H1 (cell line): ENCODE measurements around the gene KLHDC10. TPM values are rescaled to one million over a fixed set of nuclear protein-coding genes. Genes with fewer than 3 reads are reported as not detected.
A peak's percentile ranks its signal among the peaks of the same experiment; 100 is the strongest.

Source experiments
- CTCF ChIA-PET: fragments of 300-600 bp; sonication (Branson Sonifier 250); formaldehyde crosslinking; loops from one replicate; lab custom pipeline; 2021; ENCODE audit not compliant: partially characterized antibody; lab: Charles Lee
- POLR2A ChIA-PET: fragments of 300-600 bp; sonication (Branson Sonifier 250); formaldehyde crosslinking; loops from one replicate; lab custom pipeline; 2021; ENCODE audit warnings: inconsistent platforms; ENCODE audit not compliant: partially characterized antibody; lab: Charles Lee
- DNase-seq, 2 experiments: peaks; one replicate each; pipeline versions ENCODE4 v3.0.0 to v3.0.0-alpha.2; 2010 to 2022; ENCODE audit warnings: low spot score in 2 of 2, low read depth in 1 of 2, mixed read lengths in 1 of 2
- FAIRE-seq: peaks from 2 replicates; lab custom pipeline; 2011; peaks lifted over from hg19 to GRCh38; lab: Jason Lieb, UNC
- H2AFZ ChIP-seq: 2 replicates; pipeline ENCODE4 v1.8.1; 2012; ENCODE audit warnings: low read length, inconsistent platforms
- H2AK5ac ChIP-seq: 2 replicates; pipeline ENCODE4 v1.6.1; 2013; ENCODE audit warnings: low read depth, low read length
- H2BK120ac ChIP-seq: replicated peaks from 2 replicates; pipeline ENCODE3; 2013; ENCODE audit warnings: low read depth, low read length, inconsistent platforms
- H2BK12ac ChIP-seq: 2 replicates; pipeline ENCODE4 v1.6.1; 2013; ENCODE audit warnings: low read depth, low read length
- H2BK15ac ChIP-seq: 2 replicates; pipeline ENCODE4 v1.6.1; 2013; ENCODE audit warnings: low read length
- H2BK20ac ChIP-seq: 2 replicates; pipeline ENCODE4 v1.6.1; 2013; ENCODE audit warnings: low read length
- H2BK5ac ChIP-seq: 2 replicates; pipeline ENCODE4 v1.6.1; 2013; ENCODE audit warnings: low read depth, low read length
- H3K14ac ChIP-seq: 2 replicates; pipeline ENCODE4 v1.6.1; 2013; ENCODE audit warnings: inconsistent platforms; ENCODE audit not compliant: insufficient read length
- H3K18ac ChIP-seq: 2 replicates; pipeline ENCODE4 v1.6.1; 2013; ENCODE audit warnings: low read length; ENCODE audit errors: extremely low read depth
- H3K23ac ChIP-seq: 2 replicates; pipeline ENCODE4 v1.6.1; 2013; ENCODE audit warnings: inconsistent platforms; ENCODE audit not compliant: insufficient read length
- H3K23me2 ChIP-seq: 2 replicates; pipeline ENCODE4 v1.6.1; 2013; ENCODE audit warnings: low read depth, low read length
- H3K27ac ChIP-seq: 2 replicates; pipeline ENCODE4 v1.6.1; 2011; ENCODE audit warnings: low read depth, low read length, inconsistent platforms
- H3K27me3 ChIP-seq, 4 experiments: replicated peaks in 1 of 4; 1 replicate in 1 of 4; 2 replicates in 3 of 4; pipeline versions ENCODE4 v1.6.1 to v1.8.1; 2011 to 2013; ENCODE audit warnings: low read length in 3 of 4, mild to moderate bottlenecking in 3 of 4, inconsistent platforms in 2 of 4, mixed read lengths in 2 of 4, moderate library complexity in 1 of 4; ENCODE audit not compliant: control insufficient read depth in 3 of 4, insufficient read depth in 3 of 4; ENCODE audit errors: extremely low read depth in 1 of 4
- H3K36me3 ChIP-seq, 4 experiments: 2 replicates each; pipeline versions ENCODE4 v1.6.1 to v1.8.1; 2011 to 2013; ENCODE audit warnings: mild to moderate bottlenecking in 4 of 4, low read length in 3 of 4, moderate library complexity in 2 of 4, control low read depth in 1 of 4, inconsistent platforms in 1 of 4; ENCODE audit not compliant: insufficient read depth in 4 of 4, control insufficient read depth in 2 of 4
- H3K4ac ChIP-seq: replicated peaks from 2 replicates; pipeline ENCODE3; 2013; ENCODE audit warnings: low read length, low read depth, mixed read lengths, inconsistent platforms; ENCODE audit not compliant: insufficient read length
- H3K4me1 ChIP-seq, 4 experiments: replicated peaks in 1 of 4; 1 replicate in 1 of 4; 2 replicates in 3 of 4; pipeline versions ENCODE4 v1.6.1 to v1.8.1; 2011 to 2013; ENCODE audit warnings: low read length in 3 of 4, inconsistent platforms in 2 of 4, mixed read lengths in 1 of 4; ENCODE audit not compliant: insufficient read depth in 4 of 4, control insufficient read depth in 3 of 4
- H3K4me2 ChIP-seq, 2 experiments: 2 replicates each; pipeline versions ENCODE4 v1.6.1 to v1.8.1; 2011 to 2013; ENCODE audit warnings: low read depth in 2 of 2, low read length in 2 of 2, control low read depth in 1 of 2, inconsistent platforms in 1 of 2, mild to moderate bottlenecking in 1 of 2; ENCODE audit not compliant: insufficient read depth in 1 of 2
- H3K4me3 ChIP-seq, 4 experiments: fragments of 200-600, 300-600 bp in 1 of 4; sonication (generic), shearing (Covaris generic), sonication (Bioruptor Twin) in 1 of 4; 2 replicates each; pipeline versions ENCODE4 v1.5.1 to v1.8.1; 2011 to 2016; ENCODE audit warnings: low read length in 4 of 4, low read depth in 3 of 4, control low read depth in 2 of 4, inconsistent platforms in 2 of 4, mild to moderate bottlenecking in 2 of 4, mixed read lengths in 1 of 4, moderate library complexity in 1 of 4; ENCODE audit not compliant: insufficient read depth in 2 of 4; ENCODE audit errors: extremely low read depth in 1 of 4
- H3K56ac ChIP-seq: replicated peaks from 2 replicates; pipeline ENCODE3; 2013; ENCODE audit warnings: low read depth, mild to moderate bottlenecking, mixed read lengths, low read length, inconsistent platforms; ENCODE audit not compliant: insufficient read length
- H3K79me1 ChIP-seq: 2 replicates; pipeline ENCODE4 v1.6.1; 2013; ENCODE audit warnings: low read depth, low read length, control low read depth
- H3K79me2 ChIP-seq, 2 experiments: 2 replicates each; pipeline versions ENCODE4 v1.6.1 to v1.8.1; 2012 to 2013; ENCODE audit warnings: low read length in 2 of 2, mild to moderate bottlenecking in 2 of 2, inconsistent platforms in 1 of 2; ENCODE audit not compliant: insufficient read depth in 2 of 2, control insufficient read depth in 1 of 2
- H3K9ac ChIP-seq, 4 experiments: replicated peaks in 1 of 4; 1 replicate in 1 of 4; 2 replicates in 3 of 4; pipeline versions ENCODE4 v1.6.1 to v1.8.1; 2011 to 2013; ENCODE audit warnings: low read depth in 3 of 4, low read length in 3 of 4, control low read depth in 2 of 4, mild to moderate bottlenecking in 2 of 4, moderate library complexity in 2 of 4, inconsistent platforms in 1 of 4; ENCODE audit errors: extremely low read depth in 1 of 4
- H3K9me3 ChIP-seq, 2 experiments: 2 replicates each; pipeline versions ENCODE4 v1.6.1 to v1.8.1; 2012 to 2013; ENCODE audit warnings: mild to moderate bottlenecking in 2 of 2, moderate library complexity in 2 of 2, control low read depth in 1 of 2, inconsistent platforms in 1 of 2, low read depth in 1 of 2, low read length in 1 of 2, mixed read lengths in 1 of 2; ENCODE audit not compliant: insufficient read depth in 2 of 2
- H4K20me1 ChIP-seq, 2 experiments: replicated peaks in 1 of 2; 2 replicates each; pipeline versions ENCODE3 to v1.8.1; 2011 to 2013; ENCODE audit warnings: inconsistent platforms in 2 of 2, low read length in 2 of 2, mild to moderate bottlenecking in 1 of 2; ENCODE audit not compliant: insufficient read depth in 2 of 2, control insufficient read depth in 1 of 2
- H4K5ac ChIP-seq: 2 replicates; pipeline ENCODE4 v1.6.1; 2013; ENCODE audit warnings: low read length, low read depth, mixed read lengths, inconsistent platforms; ENCODE audit not compliant: insufficient read length
- H4K8ac ChIP-seq: 2 replicates; pipeline ENCODE4 v1.8.0; 2013; ENCODE audit warnings: mild to moderate bottlenecking, moderate library complexity, low read length, inconsistent platforms; ENCODE audit not compliant: insufficient read depth; ENCODE audit errors: extremely low read depth
- H4K91ac ChIP-seq: replicated peaks from 2 replicates; pipeline ENCODE3; 2013; ENCODE audit warnings: low read length, mixed read lengths, inconsistent platforms; ENCODE audit not compliant: insufficient read length
- CBX5 ChIP-seq: fragments of 300-800, 300-1000 bp; sonication (generic); IDR thresholded peaks from 2 replicates; pipeline ENCODE4 v1.7.1; 2016; ENCODE audit warnings: antibody characterized with exemption, low read length, low read depth
- CBX8 ChIP-seq: fragments of 300-800, 300-1000 bp; sonication (generic); IDR thresholded peaks from 2 replicates; pipeline ENCODE4 v1.7.1; 2016; ENCODE audit warnings: low read depth, low read length, borderline replicate concordance
- CREB1 ChIP-seq: IDR thresholded peaks from 2 replicates; pipeline ENCODE4 v1.6.1; 2012; ENCODE audit warnings: inconsistent platforms
- JUN ChIP-seq: IDR thresholded peaks from 2 replicates; pipeline ENCODE4 v1.6.1; 2011; ENCODE audit warnings: low read depth, mild to moderate bottlenecking, improper control_type of control experiment, low read length
- TBP ChIP-seq: IDR thresholded peaks from 2 replicates; pipeline ENCODE4 v1.6.1; 2011; ENCODE audit warnings: low read depth, low read length, improper control_type of control experiment
- TEAD4 ChIP-seq: IDR thresholded peaks from 2 replicates; pipeline ENCODE4 v1.6.1; 2012; ENCODE audit warnings: low read depth, low read length, inconsistent platforms, mixed read lengths
- ZNF274 ChIP-seq: IDR thresholded peaks from 2 replicates; pipeline ENCODE4 v1.7.0; 2012; ENCODE audit warnings: low read length, borderline replicate concordance; ENCODE audit errors: extremely low read depth
- WGBS, 2 experiments: shearing (Covaris generic) in 1 of 2; methylation state at CpG; one replicate each; pipeline versions ENCODE4 v1.1.6 to v1.1.7; 2013 to 2015; ENCODE audit warnings: low lambda C conversion rate in 2 of 2, mixed read lengths in 2 of 2, inconsistent platforms in 1 of 2, low coverage in 1 of 2, missing lambda C conversion rate in 1 of 2; ENCODE audit not compliant: insufficient replicate concordance in 2 of 2, insufficient coverage in 1 of 2, insufficient read length in 1 of 2; ENCODE audit errors: extremely low coverage in 1 of 2, missing lambda C conversion rate in 1 of 2; 5-methylcytosine and 5-hydroxymethylcytosine counted together
- polyA plus RNA-seq, 7 experiments: library from polyadenylated mRNA; depleted of rRNA in 3 of 7; stranded (reverse) in 5 of 7; unstranded in 2 of 7; fragments of >200 nt in 5 of 7; fragments of 200-250 nt in 2 of 7; gene quantifications; 1 replicate in 5 of 7; 2 replicates in 1 of 7; 4 replicates in 1 of 7; pipeline versions ENCODE4 v1.2.1 to v1.2.3, GENCODE V29; 2011 to 2013; ENCODE audit warnings: missing spikeins in 2 of 7, mixed read lengths in 2 of 7
- total RNA-seq: library from RNA; stranded (reverse); fragmentation: NEBNext Ultra II Directional; extraction: Animal tissue kit (Norgen Biotek cat#: 25700); gene quantifications from 2 replicates; pipeline ENCODE4 v1.2.1, GENCODE V29; 2021
- TF ChIP-seq, protein P1 (sequence below), 3 experiments: IDR thresholded peaks; 1 replicate in 2 of 3; 2 replicates in 1 of 3; pipeline versions ENCODE4 v1.5.1 to v1.6.1; 2011; ENCODE audit warnings: low read length in 3 of 3, mild to moderate bottlenecking in 3 of 3, inconsistent platforms in 2 of 3, low read depth in 1 of 3, moderate library complexity in 1 of 3; ENCODE audit not compliant: insufficient read depth in 1 of 3; ENCODE audit errors: control extremely low read depth in 1 of 3
- TF ChIP-seq, protein P2 (sequence below): IDR thresholded peaks from 2 replicates; pipeline ENCODE4 v1.6.1; 2012; ENCODE audit warnings: low read length, inconsistent platforms

Gene KLHDC10
- total and polyA plus RNA-seq, 2 of the 8 experiments (the other 6 are each of a cell fraction or from before 2014, with no cell fraction given): 6.6 to 14.5 TPM

GRCh38 chr7:130134106-130134636 is 63.8 kb downstream of the KLHDC10 start:
- H3K23ac ChIP-seq: no peak overlapping the region
- peaks cover 0 to 3% (median 0%) of the 10 kb centered on the region in 4 experiments; a peak in 1 of 7 replicates for H3K4me1 ChIP-seq
- no peak overlapping the region for H3K4ac ChIP-seq
- H4K5ac ChIP-seq: no peak overlapping the region
- no peaks in the 10 kb centered on the region for H3K79me1 ChIP-seq
- H3K23me2 ChIP-seq: no peaks in the 10 kb centered on the region
- H2BK20ac ChIP-seq: no peak overlapping the region
- no peak overlapping the region for H3K4me2 ChIP-seq
- H3K36me3 ChIP-seq: peaks cover 0 to 8% (median 2%) of the 10 kb centered on the region in 4 experiments; a peak in 4 of 8 replicates
- H3K79me2 ChIP-seq: no peaks in the 10 kb centered on the region
- 85% methylated on average over 4 of the region's 4 CpGs; no CpG with 5 or more reads in 1 of the 2 experiments for WGBS, 2 experiments
- no peak overlapping the region for H3K14ac ChIP-seq
- no peak overlapping the region for H2AK5ac ChIP-seq
- CTCF ChIA-PET: interaction anchor here (0.7 to 3.0 kb wide), 4 partner anchors 8 to 792 kb away, joined by 3 to 11 read pairs (median 3); no protein-coding TSS in a partner anchor
- H2AFZ ChIP-seq: no peak overlapping the region
- H3K18ac ChIP-seq: no peak overlapping the region
- H2BK12ac ChIP-seq: no peak overlapping the region
- DNase-seq (no peak), FAIRE-seq (no peak)
- H3K9me3 ChIP-seq: no peaks in the 10 kb centered on the region
- no peaks in the 10 kb centered on the region for H3K27me3 ChIP-seq
- H4K8ac ChIP-seq: no peak overlapping the region
- no peak overlapping the region for H2BK15ac ChIP-seq
- no peak overlapping the region for H3K9ac ChIP-seq
- POLR2A ChIA-PET: interaction anchor here (0.6 kb wide), 1 partner anchor 92 kb away, joined by 3 read pairs; no protein-coding TSS in a partner anchor
- H3K27ac ChIP-seq: 0 out of 2 replicates have a peak overlapping the region, but pooled peaks have one; percentile 52
- H2BK120ac ChIP-seq: no peak overlapping the region
- no peak overlapping the region for H2BK5ac ChIP-seq
- no peak overlapping the region for H3K56ac ChIP-seq
- H3K4me3 ChIP-seq: no peak overlapping the region
- H4K91ac ChIP-seq: no peak overlapping the region
- peaks cover 0 to 1% of the 10 kb centered on the region in 2 experiments for H4K20me1 ChIP-seq
- TF ChIP-seq ZNF274 (no peak), TEAD4 (no peak), CBX8 (no peak), CREB1 (no peak), TBP (no peak), JUN (no peak), CBX5 (no peak)
- TF ChIP-seq, protein P1, sequence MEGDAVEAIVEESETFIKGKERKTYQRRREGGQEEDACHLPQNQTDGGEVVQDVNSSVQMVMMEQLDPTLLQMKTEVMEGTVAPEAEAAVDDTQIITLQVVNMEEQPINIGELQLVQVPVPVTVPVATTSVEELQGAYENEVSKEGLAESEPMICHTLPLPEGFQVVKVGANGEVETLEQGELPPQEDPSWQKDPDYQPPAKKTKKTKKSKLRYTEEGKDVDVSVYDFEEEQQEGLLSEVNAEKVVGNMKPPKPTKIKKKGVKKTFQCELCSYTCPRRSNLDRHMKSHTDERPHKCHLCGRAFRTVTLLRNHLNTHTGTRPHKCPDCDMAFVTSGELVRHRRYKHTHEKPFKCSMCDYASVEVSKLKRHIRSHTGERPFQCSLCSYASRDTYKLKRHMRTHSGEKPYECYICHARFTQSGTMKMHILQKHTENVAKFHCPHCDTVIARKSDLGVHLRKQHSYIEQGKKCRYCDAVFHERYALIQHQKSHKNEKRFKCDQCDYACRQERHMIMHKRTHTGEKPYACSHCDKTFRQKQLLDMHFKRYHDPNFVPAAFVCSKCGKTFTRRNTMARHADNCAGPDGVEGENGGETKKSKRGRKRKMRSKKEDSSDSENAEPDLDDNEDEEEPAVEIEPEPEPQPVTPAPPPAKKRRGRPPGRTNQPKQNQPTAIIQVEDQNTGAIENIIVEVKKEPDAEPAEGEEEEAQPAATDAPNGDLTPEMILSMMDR (IDR thresholded peaks at IDR 0.05; ENCODE audit: control extremely low read depth in 1 of 3, insufficient read depth in 1 of 3, low read depth in 1 of 3, low read length in 3 of 3): no peak
- TF ChIP-seq, protein P2, sequence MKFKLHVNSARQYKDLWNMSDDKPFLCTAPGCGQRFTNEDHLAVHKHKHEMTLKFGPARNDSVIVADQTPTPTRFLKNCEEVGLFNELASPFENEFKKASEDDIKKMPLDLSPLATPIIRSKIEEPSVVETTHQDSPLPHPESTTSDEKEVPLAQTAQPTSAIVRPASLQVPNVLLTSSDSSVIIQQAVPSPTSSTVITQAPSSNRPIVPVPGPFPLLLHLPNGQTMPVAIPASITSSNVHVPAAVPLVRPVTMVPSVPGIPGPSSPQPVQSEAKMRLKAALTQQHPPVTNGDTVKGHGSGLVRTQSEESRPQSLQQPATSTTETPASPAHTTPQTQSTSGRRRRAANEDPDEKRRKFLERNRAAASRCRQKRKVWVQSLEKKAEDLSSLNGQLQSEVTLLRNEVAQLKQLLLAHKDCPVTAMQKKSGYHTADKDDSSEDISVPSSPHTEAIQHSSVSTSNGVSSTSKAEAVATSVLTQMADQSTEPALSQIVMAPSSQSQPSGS: no peak
